Loucy (cell line): ENCODE measurements around the gene C4A.

Source experiments
- CTCF ChIP-seq: fragments of 200-600 bp; sonication (generic); conservative IDR thresholded peaks from 2 replicates; pipeline ENCODE4 v1.5.1; 2014; ENCODE audit warnings: mild to moderate bottlenecking, antibody characterized with exemption, low read length
- EZH2phosphoT487 ChIP-seq: fragments of 200-600 bp; IDR thresholded peaks from 2 replicates; pipeline ENCODE4 v1.6.1; 2018; ENCODE audit warnings: antibody characterized with exemption, mild to moderate bottlenecking, moderate library complexity, borderline replicate concordance

DNA sequence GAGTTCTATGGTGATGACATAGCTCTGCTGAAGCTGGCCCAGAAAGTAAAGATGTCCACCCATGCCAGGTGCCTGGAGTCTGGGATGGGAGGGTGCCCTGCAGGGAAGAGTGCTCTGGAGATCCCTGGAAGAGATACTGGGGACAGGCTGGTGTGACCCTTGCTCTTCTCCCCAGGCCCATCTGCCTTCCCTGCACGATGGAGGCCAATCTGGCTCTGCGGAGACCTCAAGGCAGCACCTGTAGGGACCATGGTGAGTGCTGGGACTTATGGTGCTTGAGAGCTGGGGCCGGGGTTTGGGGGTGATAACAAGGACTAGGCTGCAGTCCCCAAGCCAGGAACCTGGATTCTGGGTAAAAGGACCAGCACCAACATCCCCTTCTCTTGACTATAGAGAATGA, 38.1 kb upstream of the C4A start:
- TF ChIP-seq CTCF (no peak), EZH2phosphoT487 (no peak)
